GM12873 (cell line): ENCODE data around the gene UBL4A.

Experiments
- TF ChIP-seq, protein P1 (sequence below): IDR thresholded peaks from 2 replicates; pipeline ENCODE4 v1.5.1; 2012; ENCODE audit warnings: low read depth, mild to moderate bottlenecking, moderate library complexity, low read length, control low read depth; ENCODE audit not compliant: insufficient read depth; ENCODE audit errors: missing control alignments

UBL4A gene

DNA sequence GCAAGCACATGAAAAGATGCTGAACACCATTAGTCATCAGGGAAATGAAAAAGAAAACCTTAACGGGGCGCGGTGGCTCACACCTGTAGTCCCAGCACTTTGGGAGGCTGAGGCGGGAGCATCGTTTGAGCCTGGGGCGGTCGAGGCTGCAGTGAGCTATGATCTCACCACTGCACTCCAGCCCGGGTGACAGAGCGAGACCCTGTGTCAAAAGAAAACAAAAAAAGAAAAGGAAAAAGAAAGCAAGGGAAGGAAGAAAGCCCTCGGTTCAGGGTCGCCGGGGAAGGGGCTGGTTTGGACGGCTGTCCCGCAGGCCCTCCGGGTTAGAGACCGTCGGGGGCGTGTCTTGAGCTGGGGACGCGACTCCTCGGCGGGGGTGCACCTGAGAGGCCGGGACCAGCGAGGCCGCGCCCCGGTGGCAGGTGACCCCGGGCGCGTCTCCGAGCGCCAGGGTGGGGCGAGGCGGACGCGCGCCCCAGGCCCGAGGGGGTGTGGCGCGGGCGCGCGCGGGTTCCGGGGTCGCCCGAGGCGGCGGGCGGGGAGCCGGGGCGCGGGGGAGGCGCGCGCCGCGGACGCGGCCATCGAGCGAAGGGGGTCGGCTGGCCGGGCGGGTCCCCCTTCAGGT is 28.8 kb downstream of the UBL4A start:
- TF ChIP-seq, protein P1, sequence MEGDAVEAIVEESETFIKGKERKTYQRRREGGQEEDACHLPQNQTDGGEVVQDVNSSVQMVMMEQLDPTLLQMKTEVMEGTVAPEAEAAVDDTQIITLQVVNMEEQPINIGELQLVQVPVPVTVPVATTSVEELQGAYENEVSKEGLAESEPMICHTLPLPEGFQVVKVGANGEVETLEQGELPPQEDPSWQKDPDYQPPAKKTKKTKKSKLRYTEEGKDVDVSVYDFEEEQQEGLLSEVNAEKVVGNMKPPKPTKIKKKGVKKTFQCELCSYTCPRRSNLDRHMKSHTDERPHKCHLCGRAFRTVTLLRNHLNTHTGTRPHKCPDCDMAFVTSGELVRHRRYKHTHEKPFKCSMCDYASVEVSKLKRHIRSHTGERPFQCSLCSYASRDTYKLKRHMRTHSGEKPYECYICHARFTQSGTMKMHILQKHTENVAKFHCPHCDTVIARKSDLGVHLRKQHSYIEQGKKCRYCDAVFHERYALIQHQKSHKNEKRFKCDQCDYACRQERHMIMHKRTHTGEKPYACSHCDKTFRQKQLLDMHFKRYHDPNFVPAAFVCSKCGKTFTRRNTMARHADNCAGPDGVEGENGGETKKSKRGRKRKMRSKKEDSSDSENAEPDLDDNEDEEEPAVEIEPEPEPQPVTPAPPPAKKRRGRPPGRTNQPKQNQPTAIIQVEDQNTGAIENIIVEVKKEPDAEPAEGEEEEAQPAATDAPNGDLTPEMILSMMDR, result no peak

DNA sequence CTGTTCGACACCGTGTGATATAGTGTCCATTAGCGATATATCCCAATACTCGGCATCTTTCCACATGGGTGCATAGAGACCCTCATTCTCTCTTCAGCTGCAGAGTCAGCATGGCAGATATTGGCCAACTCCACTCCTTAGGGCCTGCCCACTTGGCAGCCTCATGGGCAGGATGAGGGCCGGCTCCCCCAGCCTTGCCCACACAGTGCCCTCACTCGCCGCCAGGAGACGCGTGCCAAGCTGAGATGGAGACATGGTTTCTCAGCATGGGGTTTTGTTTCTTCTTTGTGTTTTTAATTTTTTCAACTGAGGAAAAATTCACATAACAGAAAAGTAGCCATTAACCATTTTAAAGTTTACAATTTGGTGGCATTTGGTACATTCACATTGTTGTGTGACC is 33.6 kb downstream of the UBL4A start:
- TF ChIP-seq, protein P1, result no peak

DNA sequence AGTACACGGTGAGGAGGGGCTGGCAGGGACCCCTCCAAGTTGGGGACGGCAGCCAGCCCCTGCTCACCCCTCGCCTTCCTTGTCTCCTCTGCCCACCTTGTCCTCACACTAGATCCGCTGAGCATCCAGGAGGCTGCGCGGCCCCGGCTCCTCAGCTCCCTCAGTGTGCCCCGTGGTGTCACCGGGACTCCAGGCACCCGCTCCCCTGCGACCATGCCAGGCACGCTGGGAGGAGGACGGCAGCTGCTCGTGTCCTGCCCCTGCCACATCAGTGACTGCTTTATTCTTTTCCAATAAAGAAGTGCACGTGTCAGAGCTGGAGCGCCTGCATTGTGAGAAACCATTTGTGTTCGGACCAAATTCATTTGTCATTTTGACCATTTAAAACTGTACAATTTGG is 36.1 kb downstream of the UBL4A start:
- TF ChIP-seq, protein P1, result no peak

DNA sequence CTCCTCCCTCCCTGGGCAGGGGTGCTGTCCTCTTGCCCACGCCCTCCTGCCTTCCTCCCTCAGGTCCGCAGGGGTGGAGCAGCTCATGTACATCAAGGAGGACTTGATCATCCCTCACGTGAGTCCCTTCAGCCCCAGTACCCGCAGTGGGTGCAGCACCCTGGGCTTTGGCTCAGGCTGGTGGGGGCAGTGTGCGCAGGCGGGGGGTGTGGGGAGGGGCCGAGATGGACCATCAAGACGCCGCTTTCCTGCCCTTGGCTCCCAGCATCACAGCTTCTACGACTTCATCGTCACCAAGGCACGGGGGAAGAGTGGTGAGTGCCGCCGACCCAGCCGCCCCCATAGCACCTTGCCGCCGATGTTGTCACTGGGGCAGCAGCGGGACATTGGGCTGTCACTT is 36.8 kb downstream of the UBL4A start:
- TF ChIP-seq, protein P1, result no peak

DNA sequence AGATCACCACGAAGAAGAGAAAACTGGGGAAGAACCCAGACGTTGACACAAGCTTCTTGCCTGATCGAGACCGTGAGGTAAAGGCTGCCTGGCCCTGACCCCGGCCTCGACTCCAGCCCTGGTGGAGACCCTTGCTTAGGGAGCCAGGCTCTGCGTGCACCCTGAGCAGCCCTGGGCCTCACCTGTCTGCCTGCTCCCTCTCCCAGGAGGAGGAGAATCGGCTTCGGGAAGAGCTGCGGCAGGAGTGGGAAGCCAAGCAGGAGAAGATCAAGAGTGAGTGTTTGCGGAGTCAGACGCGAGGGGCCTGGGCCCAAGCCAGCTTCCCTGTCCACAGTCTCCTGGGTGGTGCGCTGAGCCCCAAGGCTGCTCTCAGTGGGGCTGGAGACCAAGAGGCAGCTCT is 37.9 kb downstream of the UBL4A start:
- TF ChIP-seq, protein P1, result no peak

DNA sequence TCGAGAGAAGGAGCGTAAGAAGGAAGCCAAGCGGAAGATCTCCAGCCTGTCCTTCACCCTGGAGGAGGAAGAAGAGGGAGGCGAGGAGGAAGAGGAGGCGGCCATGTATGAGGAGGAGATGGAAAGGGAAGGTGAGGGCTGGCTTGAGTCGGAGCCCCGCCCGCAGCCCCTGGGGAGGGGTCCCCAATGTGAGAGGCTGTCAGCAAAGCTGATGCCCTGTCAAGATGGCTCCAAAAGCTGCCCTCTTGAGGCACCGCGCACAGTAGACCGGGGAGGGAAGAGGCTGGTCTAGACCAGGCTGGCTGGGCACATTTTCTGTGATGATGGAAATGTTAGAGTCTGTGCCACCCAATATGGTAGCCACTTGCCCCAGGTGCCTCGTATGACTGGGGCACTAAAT is 40.0 kb downstream of the UBL4A start:
- TF ChIP-seq, protein P1, result no peak

DNA sequence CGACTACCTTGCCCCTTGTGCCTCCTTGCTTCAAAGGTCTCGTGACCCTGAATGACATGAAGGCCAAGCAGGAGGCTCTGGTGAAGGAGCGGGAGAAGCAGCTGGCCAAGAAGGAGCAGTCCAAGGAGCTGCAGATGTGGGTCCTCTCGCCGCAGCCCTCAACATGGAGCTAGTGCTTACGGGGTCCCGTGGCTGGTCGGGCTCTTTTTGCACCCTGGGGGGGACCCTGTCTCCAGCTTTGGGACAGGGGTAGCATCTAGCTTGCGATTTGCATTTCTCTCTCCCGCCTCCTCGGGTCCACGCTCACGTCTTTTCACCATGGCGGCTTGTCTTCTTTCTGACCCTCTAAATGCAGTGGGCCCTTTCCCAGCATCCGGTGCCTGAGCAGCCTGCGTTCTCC is 40.6 kb downstream of the UBL4A start:
- TF ChIP-seq, protein P1, result no peak
